ENCODE data around the gene FBXO2.

FBXO2 gene

GRCh38 chr1:11617314-11617713 is 36.9 kb downstream of the FBXO2 start:
- no peaks in the 10 kb centered on the region for H3K9me3 ChIP-seq
- TF ChIP-seq, protein P1, sequence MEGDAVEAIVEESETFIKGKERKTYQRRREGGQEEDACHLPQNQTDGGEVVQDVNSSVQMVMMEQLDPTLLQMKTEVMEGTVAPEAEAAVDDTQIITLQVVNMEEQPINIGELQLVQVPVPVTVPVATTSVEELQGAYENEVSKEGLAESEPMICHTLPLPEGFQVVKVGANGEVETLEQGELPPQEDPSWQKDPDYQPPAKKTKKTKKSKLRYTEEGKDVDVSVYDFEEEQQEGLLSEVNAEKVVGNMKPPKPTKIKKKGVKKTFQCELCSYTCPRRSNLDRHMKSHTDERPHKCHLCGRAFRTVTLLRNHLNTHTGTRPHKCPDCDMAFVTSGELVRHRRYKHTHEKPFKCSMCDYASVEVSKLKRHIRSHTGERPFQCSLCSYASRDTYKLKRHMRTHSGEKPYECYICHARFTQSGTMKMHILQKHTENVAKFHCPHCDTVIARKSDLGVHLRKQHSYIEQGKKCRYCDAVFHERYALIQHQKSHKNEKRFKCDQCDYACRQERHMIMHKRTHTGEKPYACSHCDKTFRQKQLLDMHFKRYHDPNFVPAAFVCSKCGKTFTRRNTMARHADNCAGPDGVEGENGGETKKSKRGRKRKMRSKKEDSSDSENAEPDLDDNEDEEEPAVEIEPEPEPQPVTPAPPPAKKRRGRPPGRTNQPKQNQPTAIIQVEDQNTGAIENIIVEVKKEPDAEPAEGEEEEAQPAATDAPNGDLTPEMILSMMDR (IDR thresholded peaks at IDR 0.05) = no peak
- H3K36me3 ChIP-seq = no peaks in the 10 kb centered on the region
- H3K4me1 ChIP-seq = no peaks in the 10 kb centered on the region
- H3K4me3 ChIP-seq = no peak overlapping the region
- H3K27me3 ChIP-seq = peaks cover 0 to 71% of the 10 kb centered on the region in 2 donors
- no peak overlapping the region for H3K27ac ChIP-seq
- intact Hi-C loops (cut with DNase I; ENCODE audit: low total_unique reads) = no loop called here
- DNase-seq = no peak

GRCh38 chr1:11616766-11617165 is 37.5 kb downstream of the FBXO2 start:
- TF ChIP-seq, protein P1 (IDR thresholded peaks at IDR 0.05) = no peak
- Histone ChIP-seq H3K36me3 (no peaks in the 10 kb centered on the region), H3K4me3 (no peak overlapping the region), H3K9me3 (no peaks in the 10 kb centered on the region), H3K27ac (no peak overlapping the region), H3K27me3 (peaks cover 0 to 68% of the 10 kb centered on the region in 2 donors), H3K4me1 (no peaks in the 10 kb centered on the region)
- DNase-seq = no peak
- intact Hi-C loops (cut with DNase I; ENCODE audit: low total_unique reads) = no loop called here

DNA sequence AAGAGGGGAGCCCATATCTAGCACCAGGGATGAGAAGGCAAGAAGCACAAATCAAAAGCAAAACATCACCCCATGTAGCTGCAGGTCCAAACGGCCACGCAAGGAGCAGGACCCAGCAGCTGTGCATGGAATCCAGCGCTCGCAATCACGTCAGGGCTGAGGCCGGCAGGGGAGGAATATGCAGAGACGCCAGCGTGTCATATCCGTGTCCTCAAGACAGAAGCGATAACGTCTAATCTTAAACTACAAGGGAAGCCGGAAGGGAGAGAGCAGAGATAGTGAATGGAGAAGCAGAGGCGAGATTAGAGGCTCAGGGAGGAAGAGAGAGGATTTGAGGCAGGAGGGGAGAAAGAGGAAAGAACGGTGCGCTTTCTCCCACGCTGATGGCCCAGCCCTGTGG is 39.1 kb downstream of the FBXO2 start:
- DNase-seq = no peak
- Histone ChIP-seq H3K4me3 (no peak overlapping the region), H3K27ac (no peak overlapping the region), H3K4me1 (no peaks in the 10 kb centered on the region), H3K9me3 (no peaks in the 10 kb centered on the region), H3K27me3 (peaks cover 0 to 63% of the 10 kb centered on the region in 2 donors), H3K36me3 (no peaks in the 10 kb centered on the region)
- intact Hi-C loops (cut with DNase I; ENCODE audit: low total_unique reads) = no loop called here
- TF ChIP-seq, protein P1 (IDR thresholded peaks at IDR 0.05) = no peak

DNA sequence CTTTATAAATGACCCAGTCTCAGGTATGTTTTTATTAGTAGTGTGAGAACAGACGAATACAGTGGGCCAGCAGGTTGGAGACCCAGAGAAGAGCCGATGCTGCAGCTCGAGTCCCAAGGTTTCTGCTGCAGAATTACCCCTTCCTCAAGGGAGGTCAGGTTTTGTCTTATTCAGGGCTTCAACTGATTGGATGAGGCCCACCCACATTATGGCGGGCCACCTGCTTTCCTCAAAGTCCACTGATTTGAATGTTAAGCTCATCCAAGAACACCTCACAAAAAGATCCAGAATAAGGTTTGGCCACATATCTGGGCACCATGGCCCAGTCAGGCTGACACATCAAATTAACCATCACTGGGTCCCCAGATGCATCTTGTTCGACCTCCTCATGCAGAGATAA is 40.9 kb downstream of the FBXO2 start:
- DNase-seq = no peak
- Histone ChIP-seq H3K27ac (no peak overlapping the region), H3K36me3 (no peaks in the 10 kb centered on the region), H3K4me1 (no peaks in the 10 kb centered on the region), H3K4me3 (no peak overlapping the region), H3K27me3 (peaks cover 0 to 51% of the 10 kb centered on the region in 2 donors), H3K9me3 (no peaks in the 10 kb centered on the region)
- TF ChIP-seq, protein P1 (IDR thresholded peaks at IDR 0.05) = no peak
- intact Hi-C loops (cut with DNase I; ENCODE audit: low total_unique reads) = no loop called here

GRCh38 chr1:11611638-11612327 is 42.4 kb downstream of the FBXO2 start:
- H3K9me3 ChIP-seq = peaks cover 0 to 3% (median 0%) of the 10 kb centered on the region in 3 donors
- TF ChIP-seq, protein P1 (IDR thresholded peaks at IDR 0.05) = no peak
- H3K36me3 ChIP-seq = no peaks in the 10 kb centered on the region
- intact Hi-C loops (cut with DNase I; ENCODE audit: low total_unique reads) = no loop called here
- H3K4me3 ChIP-seq = no peak overlapping the region
- H3K4me1 ChIP-seq = no peaks in the 10 kb centered on the region
- no peak for DNase-seq
- peaks cover 0 to 36% of the 10 kb centered on the region in 2 donors for H3K27me3 ChIP-seq
- H3K27ac ChIP-seq = no peak overlapping the region
